ENCODE results near the gene DUOX1.

Gene DUOX1

DNA sequence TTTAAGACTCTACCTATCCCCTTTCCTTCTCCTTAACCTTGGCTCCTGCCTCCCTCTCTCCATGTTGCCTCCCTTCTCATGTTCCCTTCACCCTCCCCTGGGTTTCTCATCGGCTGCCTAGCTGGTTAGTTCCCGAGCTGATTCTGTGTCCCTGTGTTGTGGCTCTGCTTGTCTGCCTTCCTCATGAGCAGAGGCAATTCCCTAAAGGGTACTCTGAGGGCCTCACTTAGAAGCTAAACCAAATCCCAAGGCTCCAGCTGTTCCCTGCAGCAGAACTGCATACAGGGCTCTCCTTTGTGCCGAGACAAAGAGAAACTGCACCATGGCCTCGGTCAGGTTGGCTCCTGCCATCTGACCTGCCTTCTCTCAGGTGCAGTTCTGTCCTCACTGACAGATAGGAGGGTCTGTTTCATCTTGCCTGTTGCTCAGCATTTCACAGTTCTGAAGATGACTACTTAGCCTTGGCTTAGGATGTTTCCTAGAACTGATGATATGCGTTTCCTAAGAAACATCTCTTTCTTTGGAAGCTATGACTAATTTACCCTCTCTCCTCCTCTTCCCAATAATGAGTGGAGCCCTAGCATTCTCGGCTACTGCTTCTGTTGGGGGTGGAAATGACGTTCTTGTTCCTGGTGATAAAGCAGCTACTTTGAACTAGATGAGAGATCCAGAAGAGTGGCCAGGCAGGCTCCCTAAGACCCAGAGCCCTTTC, 27.1 kb downstream of the DUOX1 start:
- H3K4me2 ChIP-seq (ENCODE audit: low read length): no peak overlapping the region
- H3K9ac ChIP-seq (ENCODE audit: low read length): no peak overlapping the region
- no peak overlapping the region for H3K4me3 ChIP-seq (ENCODE audit: low read length)
- H3K4me1 ChIP-seq (ENCODE audit: low read length): no peaks in the 10 kb centered on the region
- H3K27ac ChIP-seq (ENCODE audit: low read length): no peak overlapping the region
- H2AFZ ChIP-seq (ENCODE audit: low read depth, low read length): no peak overlapping the region
- no peaks in the 10 kb centered on the region for H4K20me1 ChIP-seq (ENCODE audit: insufficient read depth, low read length)
- TF ChIP-seq, protein P1, sequence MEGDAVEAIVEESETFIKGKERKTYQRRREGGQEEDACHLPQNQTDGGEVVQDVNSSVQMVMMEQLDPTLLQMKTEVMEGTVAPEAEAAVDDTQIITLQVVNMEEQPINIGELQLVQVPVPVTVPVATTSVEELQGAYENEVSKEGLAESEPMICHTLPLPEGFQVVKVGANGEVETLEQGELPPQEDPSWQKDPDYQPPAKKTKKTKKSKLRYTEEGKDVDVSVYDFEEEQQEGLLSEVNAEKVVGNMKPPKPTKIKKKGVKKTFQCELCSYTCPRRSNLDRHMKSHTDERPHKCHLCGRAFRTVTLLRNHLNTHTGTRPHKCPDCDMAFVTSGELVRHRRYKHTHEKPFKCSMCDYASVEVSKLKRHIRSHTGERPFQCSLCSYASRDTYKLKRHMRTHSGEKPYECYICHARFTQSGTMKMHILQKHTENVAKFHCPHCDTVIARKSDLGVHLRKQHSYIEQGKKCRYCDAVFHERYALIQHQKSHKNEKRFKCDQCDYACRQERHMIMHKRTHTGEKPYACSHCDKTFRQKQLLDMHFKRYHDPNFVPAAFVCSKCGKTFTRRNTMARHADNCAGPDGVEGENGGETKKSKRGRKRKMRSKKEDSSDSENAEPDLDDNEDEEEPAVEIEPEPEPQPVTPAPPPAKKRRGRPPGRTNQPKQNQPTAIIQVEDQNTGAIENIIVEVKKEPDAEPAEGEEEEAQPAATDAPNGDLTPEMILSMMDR (IDR thresholded peaks at IDR 0.05; ENCODE audit: low read depth, low read length): no peak
- no peak for TF ChIP-seq EZH2phosphoT487 (IDR thresholded peaks at IDR 0.05; ENCODE audit: low read depth)
- H3K9me3 ChIP-seq (ENCODE audit: insufficient read depth, low read length): no peaks in the 10 kb centered on the region
- no peaks in the 10 kb centered on the region for H3K36me3 ChIP-seq (replicated peaks; ENCODE audit: low read depth, low read length)
- H3K79me2 ChIP-seq (ENCODE audit: low read length): no peaks in the 10 kb centered on the region
- no peaks in the 10 kb centered on the region for H3K27me3 ChIP-seq (ENCODE audit: low read depth, low read length)

DNA sequence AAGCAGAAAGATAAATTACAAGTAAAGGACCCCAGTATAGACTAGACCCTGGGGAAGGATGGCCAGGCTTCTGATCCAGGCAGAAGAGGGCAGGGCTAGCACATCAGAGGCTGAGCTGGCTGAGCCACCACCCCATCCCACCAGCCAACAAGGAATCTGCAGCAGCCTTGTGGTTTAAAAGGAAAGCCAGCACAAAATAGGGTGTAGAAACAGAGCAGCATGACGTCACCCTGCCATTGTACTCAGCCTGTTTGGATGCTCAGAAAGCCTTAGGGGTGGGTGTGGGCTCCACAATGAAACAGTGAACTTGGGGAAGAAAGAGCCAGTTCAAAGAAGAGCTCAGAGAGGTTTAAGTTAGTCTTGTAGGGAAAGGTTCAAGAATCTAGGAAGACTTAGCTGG, 28.2 kb downstream of the DUOX1 start:
- Histone ChIP-seq H3K79me2 (ENCODE audit: low read length) (no peaks in the 10 kb centered on the region), H3K9ac (ENCODE audit: low read length) (no peak overlapping the region), H3K27me3 (ENCODE audit: low read depth, low read length) (no peaks in the 10 kb centered on the region), H3K9me3 (ENCODE audit: insufficient read depth, low read length) (no peaks in the 10 kb centered on the region), H4K20me1 (ENCODE audit: insufficient read depth, low read length) (no peaks in the 10 kb centered on the region), H3K27ac (ENCODE audit: low read length) (no peak overlapping the region), H3K4me3 (ENCODE audit: low read length) (no peak overlapping the region), H2AFZ (ENCODE audit: low read depth, low read length) (no peak overlapping the region), H3K4me1 (ENCODE audit: low read length) (no peaks in the 10 kb centered on the region), H3K36me3 (replicated peaks; ENCODE audit: low read depth, low read length) (no peaks in the 10 kb centered on the region), H3K4me2 (ENCODE audit: low read length) (no peak overlapping the region)
- TF ChIP-seq EZH2phosphoT487 (IDR thresholded peaks at IDR 0.05; ENCODE audit: low read depth): no peak
- TF ChIP-seq, protein P1 (IDR thresholded peaks at IDR 0.05; ENCODE audit: low read depth, low read length): no peak

DNA sequence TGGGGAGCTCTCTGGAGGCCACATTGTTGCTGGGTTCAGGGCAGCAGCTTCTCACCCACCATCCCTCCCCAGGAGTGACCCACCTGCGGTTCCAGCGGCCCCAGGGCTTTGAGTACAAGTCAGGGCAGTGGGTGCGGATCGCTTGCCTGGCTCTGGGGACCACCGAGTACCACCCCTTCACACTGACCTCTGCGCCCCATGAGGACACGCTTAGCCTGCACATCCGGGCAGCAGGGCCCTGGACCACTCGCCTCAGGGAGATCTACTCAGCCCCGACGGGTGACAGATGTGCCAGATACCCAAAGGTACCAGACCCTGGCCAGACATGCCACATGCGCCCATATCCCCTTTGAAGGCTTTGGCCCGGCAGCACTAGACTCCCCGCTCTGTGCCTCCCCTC, 31.9 kb downstream of the DUOX1 start:
- Histone ChIP-seq H3K4me3 (ENCODE audit: low read length) (no peak overlapping the region), H2AFZ (ENCODE audit: low read depth, low read length) (no peak overlapping the region), H3K4me2 (ENCODE audit: low read length) (no peak overlapping the region), H3K27ac (ENCODE audit: low read length) (no peak overlapping the region), H3K9ac (ENCODE audit: low read length) (no peak overlapping the region), H3K27me3 (ENCODE audit: low read depth, low read length) (no peaks in the 10 kb centered on the region), H3K36me3 (replicated peaks; ENCODE audit: low read depth, low read length) (no peaks in the 10 kb centered on the region), H3K9me3 (ENCODE audit: insufficient read depth, low read length) (no peaks in the 10 kb centered on the region), H3K79me2 (ENCODE audit: low read length) (peaks cover 11% of the 10 kb centered on the region), H3K4me1 (ENCODE audit: low read length) (peaks cover 9% of the 10 kb centered on the region), H4K20me1 (ENCODE audit: insufficient read depth, low read length) (no peaks in the 10 kb centered on the region)
- no peak for TF ChIP-seq EZH2phosphoT487 (IDR thresholded peaks at IDR 0.05; ENCODE audit: low read depth)
- TF ChIP-seq, protein P1 (IDR thresholded peaks at IDR 0.05; ENCODE audit: low read depth, low read length): no peak

DNA sequence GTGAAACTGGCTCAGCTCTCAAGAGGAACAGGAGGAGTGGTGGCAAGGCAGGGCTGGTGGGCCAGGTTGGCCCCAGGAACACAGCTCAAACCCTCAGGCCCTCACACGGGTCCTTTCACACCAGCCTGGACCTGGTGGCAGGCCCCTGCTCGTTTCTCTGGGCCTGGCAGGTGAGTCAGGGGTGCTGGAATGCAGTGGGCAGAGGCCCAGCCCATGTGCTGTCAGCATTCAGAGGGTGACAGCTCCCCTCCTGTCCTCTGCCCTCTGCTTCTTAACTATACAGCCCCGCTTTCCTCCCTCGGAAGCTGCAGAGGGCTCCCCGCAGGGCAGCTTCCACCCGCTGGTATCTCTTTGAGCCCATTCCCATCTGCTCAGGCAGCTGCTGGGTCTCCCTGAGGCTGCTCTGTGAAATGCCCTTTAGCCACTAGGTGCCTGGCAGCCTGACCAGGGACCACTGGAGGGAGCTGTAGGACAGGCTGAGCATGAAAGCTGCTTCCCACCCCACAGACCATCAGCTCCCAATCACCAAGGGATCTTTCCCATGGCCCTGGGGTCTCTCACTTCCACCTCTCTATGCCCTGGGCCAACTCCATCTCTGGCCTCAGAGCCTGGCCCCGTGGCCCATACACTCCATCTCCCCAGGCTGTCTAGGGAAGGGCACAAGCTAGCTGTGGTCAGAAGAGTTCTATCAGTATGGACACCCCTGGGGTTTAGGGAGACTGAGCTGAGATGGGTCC, 33.1 kb downstream of the DUOX1 start:
- Histone ChIP-seq H3K4me1 (ENCODE audit: low read length) (peaks cover 13% of the 10 kb centered on the region), H3K79me2 (ENCODE audit: low read length) (peaks cover 11% of the 10 kb centered on the region), H3K27ac (ENCODE audit: low read length) (no peak overlapping the region), H3K9ac (ENCODE audit: low read length) (no peak overlapping the region), H3K9me3 (ENCODE audit: insufficient read depth, low read length) (no peaks in the 10 kb centered on the region), H3K4me2 (ENCODE audit: low read length) (no peak overlapping the region), H3K36me3 (replicated peaks; ENCODE audit: low read depth, low read length) (no peaks in the 10 kb centered on the region), H3K4me3 (ENCODE audit: low read length) (no peak overlapping the region), H4K20me1 (ENCODE audit: insufficient read depth, low read length) (no peaks in the 10 kb centered on the region), H2AFZ (ENCODE audit: low read depth, low read length) (no peak overlapping the region), H3K27me3 (ENCODE audit: low read depth, low read length) (no peaks in the 10 kb centered on the region)
- no peak for TF ChIP-seq EZH2phosphoT487 (IDR thresholded peaks at IDR 0.05; ENCODE audit: low read depth)
- TF ChIP-seq, protein P1 (IDR thresholded peaks at IDR 0.05; ENCODE audit: low read depth, low read length): peak; percentile 89
